Measurements from ENCODE around the gene MAGED4.
"Not testable (repeated sequence)": the region's sequence is repeated elsewhere in the genome, so short reads cannot be mapped to it uniquely, and the experiment has no call there.

MAGED4 gene, protein sequence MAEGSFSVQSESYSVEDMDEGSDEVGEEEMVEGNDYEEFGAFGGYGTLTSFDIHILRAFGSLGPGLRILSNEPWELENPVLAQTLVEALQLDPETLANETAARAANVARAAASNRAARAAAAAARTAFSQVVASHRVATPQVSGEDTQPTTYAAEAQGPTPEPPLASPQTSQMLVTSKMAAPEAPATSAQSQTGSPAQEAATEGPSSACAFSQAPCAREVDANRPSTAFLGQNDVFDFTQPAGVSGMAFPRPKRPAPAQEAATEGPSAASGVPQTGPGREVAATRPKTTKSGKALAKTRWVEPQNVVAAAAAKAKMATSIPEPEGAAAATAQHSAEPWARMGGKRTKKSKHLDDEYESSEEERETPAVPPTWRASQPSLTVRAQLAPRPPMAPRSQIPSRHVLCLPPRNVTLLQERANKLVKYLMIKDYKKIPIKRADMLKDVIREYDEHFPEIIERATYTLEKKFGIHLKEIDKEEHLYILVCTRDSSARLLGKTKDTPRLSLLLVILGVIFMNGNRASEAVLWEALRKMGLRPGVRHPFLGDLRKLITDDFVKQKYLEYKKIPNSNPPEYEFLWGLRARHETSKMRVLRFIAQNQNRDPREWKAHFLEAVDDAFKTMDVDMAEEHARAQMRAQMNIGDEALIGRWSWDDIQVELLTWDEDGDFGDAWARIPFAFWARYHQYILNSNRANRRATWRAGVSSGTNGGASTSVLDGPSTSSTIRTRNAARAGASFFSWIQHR
- total RNA-seq, result 0 reads per million in 9 experiments

DNA sequence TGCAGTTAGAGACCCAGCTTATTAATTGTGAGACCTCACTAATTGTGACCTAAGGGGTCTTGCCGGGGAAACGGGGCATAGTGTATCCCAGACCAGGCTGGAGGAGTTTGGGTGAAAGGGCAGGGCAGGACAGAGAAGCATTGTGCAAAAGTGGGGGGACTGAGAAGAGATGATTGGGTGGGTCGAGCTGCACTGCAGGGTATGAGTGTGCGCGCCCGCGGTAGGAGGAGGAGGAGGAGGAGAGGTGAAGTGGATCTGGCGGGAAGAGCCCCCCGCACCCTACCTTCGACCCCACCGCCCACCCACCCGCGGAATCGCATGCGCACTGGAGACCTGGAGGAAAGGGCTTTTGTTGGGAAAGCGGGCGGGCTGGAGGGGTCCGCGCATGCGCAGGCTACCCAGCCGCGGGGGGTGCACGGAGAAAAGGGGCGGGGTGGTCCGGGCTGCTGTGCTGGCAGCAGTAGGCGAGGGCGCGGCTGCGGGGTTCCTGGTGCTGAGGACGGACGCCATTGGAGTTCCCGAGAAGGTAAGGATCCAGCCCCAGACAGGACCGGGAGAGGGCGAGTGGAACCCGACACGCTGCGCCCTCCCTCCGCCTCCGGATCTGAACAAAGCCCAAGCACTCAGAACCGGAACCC is at the start of gene MAGED4:
TSS of gene MAGED4 (plus strand) at position 449 of the 638 bp plus-strand sequence. CDS start 1,035 bp downstream, outside the sequence.
- H3K4me3 Mint-ChIP-seq; H3K4me1 Mint-ChIP-seq (ENCODE audit: low read depth in 2 of 2); ATAC-seq (replicated peaks); H3K27ac Mint-ChIP-seq; H3K27me3 Mint-ChIP-seq; H3K9me3 Mint-ChIP-seq; DNase-seq; H3K36me3 Mint-ChIP-seq (ENCODE audit: insufficient read depth): not testable (repeated sequence)

DNA sequence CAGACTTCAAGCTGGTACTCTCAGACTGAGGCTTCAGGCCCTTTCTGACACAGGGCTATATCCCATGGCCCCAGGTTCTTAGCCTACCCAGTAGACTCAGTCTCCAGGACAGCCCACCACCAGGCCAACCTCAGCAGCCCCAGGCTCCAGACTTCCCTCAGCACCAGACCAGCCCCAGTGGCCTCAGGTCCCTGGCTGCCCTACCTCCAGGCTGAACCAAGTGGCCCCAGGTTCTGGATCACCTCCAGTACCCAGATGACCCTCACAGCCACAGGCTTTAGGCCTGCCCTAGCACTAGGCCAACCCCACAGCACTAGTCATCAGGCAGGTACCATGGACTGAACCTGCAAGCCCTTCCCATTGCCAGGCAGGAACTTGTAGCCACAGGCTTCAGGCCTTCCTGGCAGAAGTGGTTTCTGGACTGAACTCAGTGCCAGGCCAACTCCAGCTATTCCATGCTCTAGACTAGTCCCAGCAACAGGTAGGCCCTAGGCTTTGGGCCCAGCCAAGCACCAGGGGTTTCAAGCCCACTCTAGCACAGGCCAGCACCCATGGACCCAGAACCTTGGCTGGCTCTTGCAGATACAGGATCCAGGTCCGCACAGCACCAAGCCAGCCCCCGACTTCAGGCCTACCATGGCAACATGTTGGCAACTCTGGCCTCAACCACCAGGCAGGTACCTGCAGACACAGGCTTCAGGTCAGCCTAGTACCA is 45.7 kb upstream of the MAGED4 start:
- Mint-ChIP-seq H3K4me3 (no peak overlapping the region), H3K9me3 (no peaks in the 10 kb centered on the region), H3K27me3 (no peaks in the 10 kb centered on the region), H3K4me1 (ENCODE audit: low read depth in 2 of 2) (no peaks in the 10 kb centered on the region), H3K27ac (no peak overlapping the region), H3K36me3 (ENCODE audit: insufficient read depth) (no peaks in the 10 kb centered on the region)
- ATAC-seq (replicated peaks) (no peak), DNase-seq (no peak)

DNA sequence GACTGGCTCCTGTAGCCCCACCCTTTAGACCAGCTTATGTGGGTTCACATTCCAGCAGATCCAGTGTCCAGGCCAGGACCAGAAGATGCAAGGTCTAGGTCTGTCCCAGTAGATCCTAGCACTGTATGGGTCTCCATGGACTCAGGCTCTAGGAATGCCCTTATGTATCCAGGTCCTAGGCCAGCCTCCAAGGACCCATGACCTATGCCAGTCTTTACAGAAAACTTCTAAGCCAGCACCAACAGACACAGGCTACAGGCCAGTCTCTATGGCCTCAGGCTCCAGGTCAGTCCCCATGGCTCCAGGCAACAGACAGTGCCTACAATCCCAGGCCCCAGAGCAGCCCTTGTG is 45.2 kb upstream of the MAGED4 start:
- H3K9me3 Mint-ChIP-seq, result no peaks in the 10 kb centered on the region
- H3K36me3 Mint-ChIP-seq (ENCODE audit: insufficient read depth), result no peaks in the 10 kb centered on the region
- no peaks in the 10 kb centered on the region for H3K4me1 Mint-ChIP-seq (ENCODE audit: low read depth in 2 of 2)
- H3K4me3 Mint-ChIP-seq, result no peak overlapping the region
- H3K27ac Mint-ChIP-seq, result no peak overlapping the region
- ATAC-seq (replicated peaks) (no peak), DNase-seq (no peak)
- no peaks in the 10 kb centered on the region for H3K27me3 Mint-ChIP-seq

DNA sequence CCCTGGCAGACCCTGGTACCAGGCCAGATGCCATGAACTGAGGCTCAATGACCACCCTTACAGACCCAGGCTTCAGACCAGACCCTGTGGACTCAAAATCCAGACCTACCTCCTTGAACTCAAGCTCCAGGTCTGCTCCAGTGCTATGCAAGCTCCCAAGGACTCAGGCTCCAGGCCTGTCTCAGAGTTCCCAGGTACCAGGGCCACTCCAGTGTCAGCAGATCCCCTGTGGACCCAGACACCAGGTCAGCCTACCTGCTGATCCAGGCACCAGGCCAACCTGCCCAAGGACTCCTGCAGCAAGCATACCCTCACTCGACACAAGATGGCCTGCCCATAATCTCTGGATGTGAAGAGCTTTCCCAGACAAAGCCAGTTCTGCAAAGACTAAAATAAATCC is 44.7 kb upstream of the MAGED4 start:
- DNase-seq (no peak), ATAC-seq (replicated peaks) (no peak)
- Mint-ChIP-seq H3K4me3 (no peak overlapping the region), H3K4me1 (ENCODE audit: low read depth in 2 of 2) (no peaks in the 10 kb centered on the region), H3K36me3 (ENCODE audit: insufficient read depth) (no peaks in the 10 kb centered on the region), H3K9me3 (no peaks in the 10 kb centered on the region), H3K27me3 (no peaks in the 10 kb centered on the region), H3K27ac (no peak overlapping the region)

DNA sequence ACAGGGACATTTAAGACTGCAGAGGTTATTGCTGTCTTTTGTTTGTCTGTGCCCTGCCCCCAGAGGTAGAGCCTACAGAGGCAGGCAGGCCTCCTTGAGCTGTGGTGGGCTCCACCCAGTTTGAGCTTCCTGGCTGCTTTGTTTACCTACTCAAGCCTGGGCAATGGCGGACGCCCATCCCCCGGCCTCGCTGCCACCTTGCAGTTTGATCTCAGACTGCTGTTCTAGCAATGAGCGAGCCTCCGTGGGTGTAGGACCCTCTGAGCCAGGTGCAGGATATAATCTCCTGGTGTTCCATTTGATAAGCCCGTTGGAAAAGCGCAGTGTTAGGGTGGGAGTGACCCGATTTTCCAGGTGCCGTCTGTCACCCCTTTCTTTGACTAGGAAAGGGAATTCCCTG is 34.0 kb upstream of the MAGED4 start:
- not testable (repeated sequence) for ATAC-seq (replicated peaks); H3K9me3 Mint-ChIP-seq; H3K27ac Mint-ChIP-seq; H3K36me3 Mint-ChIP-seq (ENCODE audit: insufficient read depth); DNase-seq; H3K27me3 Mint-ChIP-seq; H3K4me3 Mint-ChIP-seq; H3K4me1 Mint-ChIP-seq (ENCODE audit: low read depth in 2 of 2)

DNA sequence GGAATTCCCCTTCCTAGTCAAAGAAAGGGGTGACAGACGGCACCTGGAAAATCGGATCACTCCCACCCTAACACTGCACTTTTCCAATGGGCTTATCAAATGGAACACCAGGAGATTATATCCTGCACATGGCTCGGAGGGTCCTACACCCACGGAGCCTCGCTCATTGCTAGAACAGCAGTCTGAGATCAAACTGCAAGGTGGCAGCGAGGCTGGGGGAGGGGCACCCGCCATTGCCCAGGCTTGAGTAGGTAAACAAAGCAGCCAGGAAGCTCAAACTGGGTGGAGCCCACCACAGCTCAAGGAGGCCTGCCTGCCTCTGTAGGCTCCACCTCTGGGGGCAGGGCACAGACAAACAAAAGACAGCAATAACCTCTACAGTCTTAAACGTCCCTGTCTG is 24.5 kb upstream of the MAGED4 start:
- not testable (repeated sequence) for H3K4me3 Mint-ChIP-seq

DNA sequence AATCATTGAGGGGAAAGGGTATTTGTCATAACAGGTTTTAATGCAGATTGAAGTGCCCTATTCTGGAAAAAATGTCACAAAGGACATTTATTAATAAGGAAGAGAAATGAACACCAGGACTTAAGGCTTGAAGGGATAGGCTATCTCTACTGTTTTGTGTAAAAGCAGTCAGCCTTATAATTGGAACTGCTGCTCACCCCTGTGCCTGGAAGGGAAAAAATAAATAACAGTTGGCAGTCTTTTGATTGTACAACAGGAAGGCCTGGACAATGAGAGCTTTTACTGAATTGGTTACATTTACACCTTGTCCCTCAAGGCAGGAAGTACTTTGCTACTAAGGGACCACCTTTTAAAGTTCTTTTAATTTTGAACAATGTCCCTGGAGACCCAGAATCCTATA is 17.8 kb upstream of the MAGED4 start:
- DNase-seq, result no peak
- Mint-ChIP-seq H3K4me1 (ENCODE audit: low read depth in 2 of 2) (no peaks in the 10 kb centered on the region), H3K27me3 (peaks cover 23% of the 10 kb centered on the region in 2 donors), H3K4me3 (no peak overlapping the region), H3K27ac (no peak overlapping the region), H3K36me3 (ENCODE audit: insufficient read depth) (no peaks in the 10 kb centered on the region), H3K9me3 (no peaks in the 10 kb centered on the region)
- no peak for ATAC-seq (replicated peaks)

More for the DNA sequence above, 24.5 kb upstream of the MAGED4 start:
- H3K36me3 Mint-ChIP-seq (ENCODE audit: insufficient read depth); H3K9me3 Mint-ChIP-seq; DNase-seq; H3K4me1 Mint-ChIP-seq (ENCODE audit: low read depth in 2 of 2); H3K27ac Mint-ChIP-seq; ATAC-seq (replicated peaks): not testable (repeated sequence)
- peaks cover 0 to 11% of the 10 kb centered on the region in 2 donors for H3K27me3 Mint-ChIP-seq

DNA sequence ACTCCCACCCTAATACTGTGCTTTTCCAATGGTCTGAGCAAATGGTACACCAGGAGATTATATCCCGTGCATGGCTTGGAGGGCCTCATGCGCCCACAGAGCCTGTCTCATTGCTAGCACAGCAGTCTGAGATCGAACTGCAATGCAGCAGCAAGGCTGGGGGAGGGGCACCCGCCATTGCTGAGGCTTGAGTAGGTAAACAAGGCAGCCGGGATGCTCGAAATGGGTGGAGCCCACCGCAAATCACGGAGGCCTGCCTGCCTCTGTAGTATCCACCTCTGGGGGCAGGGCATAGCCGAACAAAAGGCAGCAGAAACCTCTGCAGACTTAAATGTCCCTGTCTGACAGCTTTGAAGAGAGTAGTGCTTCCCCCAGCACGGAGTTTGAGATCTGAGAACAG is 13.6 kb upstream of the MAGED4 start:
- H3K4me3 Mint-ChIP-seq; H3K9me3 Mint-ChIP-seq; ATAC-seq (replicated peaks); H3K36me3 Mint-ChIP-seq (ENCODE audit: insufficient read depth); DNase-seq; H3K4me1 Mint-ChIP-seq (ENCODE audit: low read depth in 2 of 2); H3K27ac Mint-ChIP-seq: not testable (repeated sequence)
- peaks cover 31 to 41% of the 10 kb centered on the region in 2 donors for H3K27me3 Mint-ChIP-seq

DNA sequence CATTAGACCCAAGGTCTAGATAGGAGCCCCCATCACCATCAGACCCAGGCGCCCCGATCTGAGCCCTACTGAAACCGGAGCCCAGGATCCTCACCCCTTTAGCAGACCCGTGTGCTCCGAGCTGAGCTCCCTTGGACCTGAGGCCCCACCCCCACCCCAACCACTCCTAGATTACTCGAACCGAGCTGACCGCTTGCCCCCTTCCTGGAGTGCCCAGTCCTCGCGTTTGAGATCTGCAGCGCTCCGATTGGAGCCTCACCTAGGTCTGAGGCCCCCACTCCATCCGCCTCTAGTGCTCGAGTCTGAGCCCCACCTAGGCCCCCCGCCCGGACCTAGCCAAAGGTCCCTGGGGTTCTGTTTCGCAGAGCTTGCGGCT is 378 bp downstream of the MAGED4 start:
- not testable (repeated sequence) for H3K36me3 Mint-ChIP-seq (ENCODE audit: insufficient read depth); H3K4me1 Mint-ChIP-seq (ENCODE audit: low read depth in 2 of 2); ATAC-seq (replicated peaks); DNase-seq; H3K27me3 Mint-ChIP-seq; H3K27ac Mint-ChIP-seq; H3K9me3 Mint-ChIP-seq; H3K4me3 Mint-ChIP-seq

DNA sequence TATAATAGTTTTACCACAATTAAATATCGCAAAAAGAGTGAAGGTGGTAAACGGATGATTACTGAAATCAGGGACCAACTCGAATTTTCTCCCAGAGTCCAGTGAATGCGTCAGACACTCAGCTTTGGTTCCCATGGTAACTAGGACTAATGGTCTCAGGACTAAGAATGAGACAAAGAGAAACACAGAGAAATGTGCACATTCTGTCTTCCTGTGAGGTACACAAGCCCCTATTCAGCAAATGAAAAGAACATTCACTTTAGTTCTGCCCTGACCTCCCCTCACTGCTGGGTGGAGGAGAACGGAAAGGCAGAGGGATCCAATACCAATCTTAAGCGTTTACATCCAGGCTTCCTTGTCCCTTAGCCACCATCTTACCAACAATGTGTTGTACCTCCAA is 26.7 kb downstream of the MAGED4 start:
- not testable (repeated sequence) for H3K27ac Mint-ChIP-seq; ATAC-seq (replicated peaks); H3K36me3 Mint-ChIP-seq (ENCODE audit: insufficient read depth); H3K9me3 Mint-ChIP-seq; H3K4me3 Mint-ChIP-seq; H3K4me1 Mint-ChIP-seq (ENCODE audit: low read depth in 2 of 2); DNase-seq
- H3K27me3 Mint-ChIP-seq, result peaks cover 0 to 15% of the 10 kb centered on the region in 2 donors

DNA sequence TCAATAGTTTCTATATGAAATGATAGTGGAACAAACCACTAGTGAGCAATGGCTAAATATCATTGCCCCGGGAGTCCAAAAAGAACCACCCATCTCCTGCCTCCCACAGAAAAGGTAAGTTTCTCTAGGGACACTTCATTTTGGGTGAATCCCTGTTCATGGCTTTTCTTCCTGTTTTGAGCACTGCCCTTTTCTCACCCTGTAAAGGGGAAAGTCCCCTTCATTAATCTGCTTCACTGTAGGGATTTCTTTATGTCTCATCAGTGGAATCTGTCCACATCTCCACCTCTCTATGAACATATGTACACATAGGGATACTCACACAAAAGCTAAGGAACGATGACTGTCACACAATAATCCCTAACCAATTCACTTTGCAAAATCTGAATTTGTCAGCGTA is 28.6 kb downstream of the MAGED4 start:
- Mint-ChIP-seq H3K36me3 (ENCODE audit: insufficient read depth) (no peaks in the 10 kb centered on the region), H3K27ac (no peak overlapping the region), H3K27me3 (peaks cover 0 to 19% of the 10 kb centered on the region in 2 donors), H3K4me1 (ENCODE audit: low read depth in 2 of 2) (no peaks in the 10 kb centered on the region), H3K9me3 (no peaks in the 10 kb centered on the region), H3K4me3 (no peak overlapping the region)
- DNase-seq (no peak), ATAC-seq (replicated peaks) (no peak)

DNA sequence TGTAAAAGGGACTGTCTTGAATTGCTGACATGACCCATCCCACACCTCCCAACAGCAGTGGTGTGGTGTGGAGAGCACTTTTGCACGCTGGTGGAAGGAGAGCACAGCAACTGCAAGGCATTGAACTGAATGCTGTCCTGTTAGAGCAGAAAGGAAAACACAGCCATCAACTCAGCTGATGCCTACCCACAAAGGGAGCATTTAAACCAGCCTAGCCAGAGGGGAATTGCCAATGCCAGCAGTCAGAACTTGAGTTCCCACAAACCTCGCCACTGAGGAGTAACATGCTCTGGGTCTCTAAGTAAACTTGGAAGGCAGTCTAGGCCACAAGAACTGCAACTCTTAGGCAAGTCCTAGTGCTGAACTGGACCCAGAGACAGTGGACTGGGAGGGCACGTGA is 31.9 kb downstream of the MAGED4 start:
- peaks cover 0 to 43% of the 10 kb centered on the region in 2 donors for H3K27me3 Mint-ChIP-seq
- H3K27ac Mint-ChIP-seq, result no peak overlapping the region
- no peak for DNase-seq
- no peaks in the 10 kb centered on the region for H3K4me1 Mint-ChIP-seq (ENCODE audit: low read depth in 2 of 2)
- no peaks in the 10 kb centered on the region for H3K36me3 Mint-ChIP-seq (ENCODE audit: insufficient read depth)
- H3K9me3 Mint-ChIP-seq, result no peaks in the 10 kb centered on the region
- no peak overlapping the region for H3K4me3 Mint-ChIP-seq
- no peak for ATAC-seq (replicated peaks)

DNA sequence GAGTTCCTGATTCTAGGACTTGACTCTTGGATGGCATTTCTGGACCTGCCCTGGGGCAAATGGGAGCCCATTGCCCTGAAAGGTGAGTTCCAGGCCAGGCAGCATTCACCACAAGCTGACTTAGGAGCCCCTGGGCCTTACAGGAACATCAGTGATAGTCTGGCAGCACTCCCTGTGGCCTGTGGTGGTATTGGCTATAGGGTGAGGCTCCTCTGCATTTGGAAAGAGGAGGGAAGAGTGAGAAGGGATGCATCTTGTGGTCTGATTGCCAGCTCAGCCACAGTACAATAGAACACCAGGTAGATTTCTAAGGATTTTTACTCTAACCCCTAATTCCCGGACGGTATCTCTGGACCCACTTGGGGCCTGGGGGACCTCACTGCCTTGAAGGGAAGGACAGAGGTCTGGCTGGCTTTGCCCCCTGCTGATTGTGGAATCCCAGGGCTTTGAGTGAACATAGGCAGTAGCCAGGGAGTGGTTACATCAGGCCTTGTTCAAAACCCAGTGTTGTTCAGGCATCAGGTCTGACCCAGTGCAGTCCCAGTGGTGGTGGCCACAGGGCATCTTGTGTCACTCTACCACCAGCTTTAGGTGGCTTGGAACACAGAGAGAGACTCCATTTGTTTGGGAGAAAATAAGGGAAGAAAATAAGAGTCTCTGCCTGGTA is 32.9 kb downstream of the MAGED4 start:
- Mint-ChIP-seq H3K27ac (no peak overlapping the region), H3K4me3 (no peak overlapping the region), H3K4me1 (ENCODE audit: low read depth in 2 of 2) (no peaks in the 10 kb centered on the region), H3K36me3 (ENCODE audit: insufficient read depth) (no peaks in the 10 kb centered on the region), H3K9me3 (no peaks in the 10 kb centered on the region), H3K27me3 (peaks cover 0 to 43% of the 10 kb centered on the region in 2 donors)
- DNase-seq (no peak), ATAC-seq (replicated peaks) (no peak)
